Neural crest cell (in vitro differentiated cells): ENCODE data around the gene DTD2. TPM values are rescaled to one million over a fixed set of nuclear protein-coding genes. Genes with fewer than 3 reads are reported as not detected.
A peak's percentile ranks its signal among the peaks of the same experiment; 100 is the strongest.
"Not testable (repeated sequence)": the region's sequence is repeated elsewhere in the genome, so short reads cannot be mapped to it uniquely, and the experiment has no call there.

Experiments used
- DNase-seq: peaks from one replicate; pipeline ENCODE4 v3.0.0; 2021; ENCODE audit warnings: low read depth, mixed read lengths, low spot score
- H3K27ac Mint-ChIP-seq: one replicate; pipeline ENCODE4 v1.8.0; 2021; ENCODE audit warnings: mild to moderate bottlenecking, mixed read lengths; ENCODE audit not compliant: unreplicated experiment
- H3K27me3 Mint-ChIP-seq: 2 replicates; pipeline ENCODE4 v1.8.0; 2021; ENCODE audit warnings: low read depth, mild to moderate bottlenecking, mixed read lengths
- H3K36me3 Mint-ChIP-seq: 2 replicates; pipeline ENCODE4 v1.8.0; 2021; ENCODE audit warnings: low read depth, mild to moderate bottlenecking, mixed read lengths
- H3K4me1 Mint-ChIP-seq: 2 replicates; pipeline ENCODE4 v1.8.0; 2021; ENCODE audit warnings: mixed read lengths
- H3K4me3 Mint-ChIP-seq: one replicate; pipeline ENCODE4 v1.8.0; 2021; ENCODE audit warnings: mild to moderate bottlenecking, mixed read lengths
- H3K9me3 Mint-ChIP-seq: 2 replicates; pipeline ENCODE4 v1.8.0; 2021; ENCODE audit warnings: mixed read lengths
- total RNA-seq: library from RNA; stranded (reverse); gene quantifications from 2 replicates; pipeline ENCODE4 v1.2.1, GENCODE V29; 2021
- TF ChIP-seq, protein P1 (sequence below): fragments of 200-600 bp; sonication (generic); conservative IDR thresholded peaks from 2 replicates; pipeline ENCODE4 v1.5.0; 2021; ENCODE audit warnings: antibody characterized with exemption, mild to moderate bottlenecking

Gene DTD2
- total RNA-seq, 1 donor from 2014 or later = 35.0 TPM

DNA sequence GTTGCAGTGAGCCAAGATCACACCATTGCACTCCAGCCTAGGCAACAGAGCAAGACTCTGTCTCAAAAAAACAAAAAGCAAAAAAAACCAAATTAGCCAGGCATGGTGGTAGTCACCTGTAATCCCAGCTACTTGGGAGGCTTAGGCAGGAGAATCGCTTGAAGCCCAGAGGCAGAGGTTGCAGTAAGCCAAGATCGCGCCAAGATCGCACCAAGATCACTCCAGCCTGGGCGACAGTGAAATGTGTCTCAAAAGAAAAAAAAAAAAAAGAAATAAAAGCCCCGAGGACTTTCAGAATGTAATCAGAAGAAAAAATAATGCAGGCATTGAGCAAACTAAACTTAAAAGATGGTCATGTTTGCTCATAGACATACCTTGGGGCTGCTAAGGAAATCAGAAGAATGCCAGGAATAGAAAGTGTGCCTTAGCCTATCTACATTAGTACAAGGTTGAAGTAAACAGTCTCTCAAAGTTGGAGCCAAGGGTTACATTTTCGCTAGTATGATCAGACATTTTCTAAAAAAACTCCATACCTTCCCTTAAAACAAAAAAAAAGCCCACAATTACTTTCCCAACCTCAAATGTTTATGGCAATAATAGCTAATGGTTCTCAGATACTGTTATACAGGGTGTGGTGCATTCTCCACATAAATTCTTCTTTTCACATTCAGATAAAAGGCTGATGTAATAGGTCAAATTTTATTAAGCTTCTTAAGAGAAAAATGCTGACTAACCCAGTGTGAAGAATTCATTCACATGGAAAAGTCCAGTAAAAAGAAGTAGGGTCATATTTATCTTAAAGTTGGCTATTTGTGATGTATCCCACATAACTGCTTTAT lies 15.8 kb downstream of the DTD2 start:
- DNase-seq = no peak
- Mint-ChIP-seq H3K9me3 (no peaks in the 10 kb centered on the region), H3K27me3 (no peaks in the 10 kb centered on the region), H3K4me3 (no peak overlapping the region), H3K36me3 (peaks cover 17% of the 10 kb centered on the region), H3K27ac (no peak overlapping the region), H3K4me1 (peaks cover 19% of the 10 kb centered on the region)
- TF ChIP-seq, protein P1, sequence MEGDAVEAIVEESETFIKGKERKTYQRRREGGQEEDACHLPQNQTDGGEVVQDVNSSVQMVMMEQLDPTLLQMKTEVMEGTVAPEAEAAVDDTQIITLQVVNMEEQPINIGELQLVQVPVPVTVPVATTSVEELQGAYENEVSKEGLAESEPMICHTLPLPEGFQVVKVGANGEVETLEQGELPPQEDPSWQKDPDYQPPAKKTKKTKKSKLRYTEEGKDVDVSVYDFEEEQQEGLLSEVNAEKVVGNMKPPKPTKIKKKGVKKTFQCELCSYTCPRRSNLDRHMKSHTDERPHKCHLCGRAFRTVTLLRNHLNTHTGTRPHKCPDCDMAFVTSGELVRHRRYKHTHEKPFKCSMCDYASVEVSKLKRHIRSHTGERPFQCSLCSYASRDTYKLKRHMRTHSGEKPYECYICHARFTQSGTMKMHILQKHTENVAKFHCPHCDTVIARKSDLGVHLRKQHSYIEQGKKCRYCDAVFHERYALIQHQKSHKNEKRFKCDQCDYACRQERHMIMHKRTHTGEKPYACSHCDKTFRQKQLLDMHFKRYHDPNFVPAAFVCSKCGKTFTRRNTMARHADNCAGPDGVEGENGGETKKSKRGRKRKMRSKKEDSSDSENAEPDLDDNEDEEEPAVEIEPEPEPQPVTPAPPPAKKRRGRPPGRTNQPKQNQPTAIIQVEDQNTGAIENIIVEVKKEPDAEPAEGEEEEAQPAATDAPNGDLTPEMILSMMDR = no peak

GRCh38 chr14:31440280-31440679 lies 17.0 kb downstream of the DTD2 start:
- DNase-seq = no peak
- Mint-ChIP-seq H3K4me3 (no peak overlapping the region), H3K9me3 (peaks cover 3% of the 10 kb centered on the region), H3K36me3 (peaks cover 17% of the 10 kb centered on the region), H3K27ac (peak overlapping the region; percentile 70), H3K27me3 (no peaks in the 10 kb centered on the region), H3K4me1 (peaks cover 19% of the 10 kb centered on the region)
- TF ChIP-seq, protein P1 = no peak

- Mint-ChIP-seq H3K4me3 (no peak overlapping the region), H3K9me3 (peaks cover 3% of the 10 kb centered on the region), H3K36me3 (peaks cover 19% of the 10 kb centered on the region), H3K27me3 (no peaks in the 10 kb centered on the region), H3K4me1 (peaks cover 19% of the 10 kb centered on the region), H3K27ac (peak overlapping the region; percentile 91)
- DNase-seq = no peak
- TF ChIP-seq, protein P1 = no peak
Measured at GRCh38 chr14:31439561-31439960, 17.7 kb downstream of the DTD2 start.

DNA sequence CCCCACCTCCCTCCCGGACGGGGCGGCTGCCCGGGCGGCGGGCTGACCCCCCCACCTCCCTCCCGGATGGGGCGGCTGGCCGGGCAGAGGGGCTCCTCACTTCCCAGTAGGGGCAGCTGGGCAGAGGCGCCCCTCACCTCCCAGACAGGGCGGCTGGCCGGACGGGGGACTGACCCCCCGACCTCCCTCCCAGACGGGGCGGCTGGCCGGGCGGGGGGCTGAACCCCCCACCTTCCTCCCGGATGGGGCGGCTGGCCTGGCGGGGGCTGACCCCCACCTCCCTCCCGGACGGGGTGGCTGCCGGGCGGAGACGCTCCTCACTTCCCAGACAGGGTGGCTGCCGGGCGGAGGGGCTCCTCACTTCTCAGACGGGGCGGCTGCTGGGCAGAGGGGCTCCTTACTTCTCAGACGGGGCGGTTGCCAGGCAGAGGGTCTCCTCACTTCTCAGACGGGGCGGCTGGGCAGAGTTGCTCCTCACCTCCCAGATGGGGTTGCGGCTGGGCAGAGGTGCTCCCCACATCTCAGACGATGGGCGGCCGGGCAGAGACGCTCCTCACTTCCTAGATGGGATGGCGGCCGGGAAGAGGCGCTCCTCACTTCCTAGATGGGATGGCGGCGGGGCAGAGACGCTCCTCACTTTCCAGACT lies 20.1 kb downstream of the DTD2 start:
- H3K4me3 Mint-ChIP-seq, H3K27me3 Mint-ChIP-seq, H3K9me3 Mint-ChIP-seq: not testable (repeated sequence)

GRCh38 chr14:31435276-31435675 lies 22.0 kb downstream of the DTD2 start:
- H3K4me3 Mint-ChIP-seq = no peak overlapping the region
- TF ChIP-seq, protein P1 = no peak
- peaks cover 28% of the 10 kb centered on the region for H3K36me3 Mint-ChIP-seq
- H3K27me3 Mint-ChIP-seq = no peaks in the 10 kb centered on the region
- peaks cover 16% of the 10 kb centered on the region for H3K4me1 Mint-ChIP-seq
- peaks cover 6% of the 10 kb centered on the region for H3K9me3 Mint-ChIP-seq
- no peak overlapping the region for H3K27ac Mint-ChIP-seq
- no peak for DNase-seq

More for the DNA sequence above, 20.1 kb downstream of the DTD2 start:
- not testable (repeated sequence) for DNase-seq, H3K27ac Mint-ChIP-seq
- H3K4me1 Mint-ChIP-seq = peaks cover 19% of the 10 kb centered on the region
- peaks cover 19% of the 10 kb centered on the region for H3K36me3 Mint-ChIP-seq
